HCT116 (cell line): ENCODE results near the gene EML3.

Experiments
- CBX3 ChIP-seq: IDR thresholded peaks from 2 replicates; pipeline ENCODE4 v1.6.1; 2012; ENCODE audit warnings: low read depth
- CEBPB ChIP-seq: IDR thresholded peaks from 2 replicates; pipeline ENCODE4 v1.6.1; 2012; ENCODE audit warnings: low read depth
- CTCF ChIP-seq, 3 experiments: fragments of 200-600 bp in 1 of 3; sonication (generic) in 1 of 3; IDR thresholded peaks in 2 of 3; conservative IDR thresholded peaks in 1 of 3; 2 replicates each; pipeline ENCODE4 v1.5.1; 2012 to 2017; ENCODE audit warnings: low read depth in 2 of 3, low read length in 2 of 3, antibody characterized with exemption in 1 of 3, borderline replicate concordance in 1 of 3, control low read depth in 1 of 3, mild to moderate bottlenecking in 1 of 3, mixed read lengths in 1 of 3, mixed run types in 1 of 3, moderate library complexity in 1 of 3; ENCODE audit not compliant: insufficient read depth in 1 of 3
- EZH2 ChIP-seq: fragments of 200-600 bp; sonication (generic); IDR thresholded peaks from 2 replicates; pipeline ENCODE4 v1.6.1; 2017; ENCODE audit warnings: antibody characterized with exemption, mixed run types
- EZH2phosphoT487 ChIP-seq: fragments of 200-600 bp; IDR thresholded peaks from 2 replicates; pipeline ENCODE4 v1.6.1; 2018; ENCODE audit warnings: antibody characterized with exemption, borderline replicate concordance
- JUND ChIP-seq: IDR thresholded peaks from 2 replicates; pipeline ENCODE4 v1.6.1; 2012
- MAX ChIP-seq: IDR thresholded peaks from 2 replicates; pipeline ENCODE4 v1.6.1; 2012
- POLR2A ChIP-seq: IDR thresholded peaks from 2 replicates; pipeline ENCODE4 v1.7.0; 2011; ENCODE audit warnings: borderline replicate concordance; ENCODE audit not compliant: insufficient read depth, insufficient read length; ENCODE audit errors: extremely low read depth
- POLR2AphosphoS5 ChIP-seq: IDR thresholded peaks from 2 replicates; pipeline ENCODE4 v1.6.1; 2011; ENCODE audit warnings: mild to moderate bottlenecking, low read depth, low read length, moderate library complexity
- RAD21 ChIP-seq: IDR thresholded peaks from 2 replicates; pipeline ENCODE4 v1.6.1; 2012; ENCODE audit warnings: low read depth, mild to moderate bottlenecking
- REST ChIP-seq: IDR thresholded peaks from 2 replicates; pipeline ENCODE4 v1.6.1; 2012; ENCODE audit warnings: low read depth
- SP1 ChIP-seq: IDR thresholded peaks from 2 replicates; pipeline ENCODE4 v1.6.1; 2012; ENCODE audit warnings: low read depth
- YY1 ChIP-seq: IDR thresholded peaks from 2 replicates; pipeline ENCODE4 v1.6.1; 2011; ENCODE audit warnings: low read length, low read depth, moderate library complexity, mild to moderate bottlenecking; ENCODE audit not compliant: insufficient replicate concordance; ENCODE audit errors: extremely low read depth
- ZFX ChIP-seq: fragments of 450-650 bp; IDR thresholded peaks from 2 replicates; pipeline ENCODE4 v1.6.1; 2017

DNA sequence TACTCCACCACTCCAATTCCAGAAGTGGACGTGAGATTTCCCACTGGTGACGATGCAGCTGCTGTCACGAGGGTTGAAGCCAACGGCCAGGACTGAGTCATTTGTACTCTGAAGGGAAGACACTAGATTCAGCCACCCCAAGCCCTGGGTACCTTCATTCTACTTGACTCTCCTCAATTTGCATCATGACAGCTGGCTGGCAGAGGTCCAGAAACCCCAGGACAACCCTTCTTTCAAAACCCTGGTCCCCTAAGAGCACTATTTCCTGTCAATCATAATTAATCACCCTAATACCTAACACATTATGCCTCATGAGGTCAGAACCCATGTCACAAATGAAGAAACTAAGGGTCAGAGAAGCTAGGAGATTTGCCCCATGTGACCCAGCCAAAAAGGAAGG lies 4.9 kb downstream of the EML3 start:
- TF ChIP-seq CTCF (IDR thresholded peaks at IDR 0.05 in 2 of 3, conservative IDR thresholded peaks at IDR 0.05 in 1 of 3; ENCODE audit: borderline replicate concordance in 1 of 3, insufficient read depth in 1 of 3, low read depth in 2 of 3, low read length in 2 of 3): no peak
- no peak for TF ChIP-seq EZH2phosphoT487
- TF ChIP-seq MAX: no peak
- no peak for TF ChIP-seq POLR2A
- no peak for TF ChIP-seq RAD21
- TF ChIP-seq CEBPB: no peak
- no peak for TF ChIP-seq REST
- no peak for TF ChIP-seq JUND
- TF ChIP-seq YY1: no peak
- TF ChIP-seq CBX3: no peak
- no peak for TF ChIP-seq SP1
- no peak for TF ChIP-seq EZH2
- TF ChIP-seq ZFX: no peak
- no peak for TF ChIP-seq POLR2AphosphoS5
